NB4 (cell line): ENCODE data around the gene CHMP1A.

Experiments
- DNase-seq: peaks from one replicate; pipeline ENCODE4 v3.0.0; 2010; ENCODE audit warnings: low read depth
- H3K4me3 ChIP-seq: one replicate; pipeline ENCODE4 v1.5.1; 2011; ENCODE audit warnings: mild to moderate bottlenecking, low read depth, low read length, moderate library complexity
- MYC ChIP-seq: IDR thresholded peaks from 2 replicates; pipeline ENCODE4 v1.6.1; 2011; ENCODE audit warnings: low read depth, low read length
- POLR2A ChIP-seq: IDR thresholded peaks from 2 replicates; pipeline ENCODE4 v1.6.1; 2011; ENCODE audit warnings: mild to moderate bottlenecking; ENCODE audit not compliant: insufficient read length; ENCODE audit errors: extremely low read depth
- TF ChIP-seq, protein P1 (sequence below): IDR thresholded peaks from 2 replicates; pipeline ENCODE4 v1.6.1; 2011; ENCODE audit warnings: low read depth, low read length
- TF ChIP-seq, protein P2 (sequence below): IDR thresholded peaks from one replicate; pipeline ENCODE4 v1.5.1; 2012; ENCODE audit warnings: low read depth, low read length

Gene CHMP1A

DNA sequence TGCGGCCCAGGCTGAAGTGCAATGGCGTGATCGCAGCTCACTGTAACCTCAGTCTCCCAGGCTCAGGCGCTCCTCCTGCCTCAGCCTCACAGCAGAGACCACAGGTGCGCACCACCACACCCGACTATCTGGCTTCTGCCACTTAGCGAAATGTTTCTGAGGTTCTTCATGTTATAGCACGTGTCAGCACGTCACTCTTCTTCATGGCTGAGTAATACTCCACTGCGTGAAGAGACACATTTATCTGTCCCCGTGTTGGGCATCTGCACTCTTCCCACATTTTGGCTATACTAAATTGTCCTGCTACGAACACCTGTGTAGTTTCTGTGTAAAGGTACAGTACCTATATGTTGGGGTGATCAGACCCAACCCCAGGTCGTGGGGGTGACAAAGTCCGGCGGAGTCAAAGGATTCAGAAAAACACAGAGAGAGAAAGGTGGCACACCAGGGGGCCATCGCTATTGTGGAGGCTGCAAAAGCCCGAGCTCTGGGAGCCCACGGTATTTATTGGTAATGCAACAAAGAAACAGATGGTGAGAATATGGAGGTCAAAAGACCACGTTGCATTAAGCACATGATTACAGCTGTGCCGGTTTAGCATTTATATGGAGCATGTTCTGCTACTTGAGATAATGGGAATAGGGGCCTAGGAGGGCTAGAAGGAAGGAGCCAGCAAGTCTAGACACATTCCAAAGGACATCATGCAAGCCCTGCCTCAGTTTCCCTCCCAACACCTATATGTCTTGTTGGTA is 44.9 kb downstream of the CHMP1A start:
- TF ChIP-seq MYC, result no peak
- TF ChIP-seq, protein P1, sequence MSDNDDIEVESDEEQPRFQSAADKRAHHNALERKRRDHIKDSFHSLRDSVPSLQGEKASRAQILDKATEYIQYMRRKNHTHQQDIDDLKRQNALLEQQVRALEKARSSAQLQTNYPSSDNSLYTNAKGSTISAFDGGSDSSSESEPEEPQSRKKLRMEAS, result no peak
- TF ChIP-seq POLR2A, result no peak
- TF ChIP-seq, protein P2, sequence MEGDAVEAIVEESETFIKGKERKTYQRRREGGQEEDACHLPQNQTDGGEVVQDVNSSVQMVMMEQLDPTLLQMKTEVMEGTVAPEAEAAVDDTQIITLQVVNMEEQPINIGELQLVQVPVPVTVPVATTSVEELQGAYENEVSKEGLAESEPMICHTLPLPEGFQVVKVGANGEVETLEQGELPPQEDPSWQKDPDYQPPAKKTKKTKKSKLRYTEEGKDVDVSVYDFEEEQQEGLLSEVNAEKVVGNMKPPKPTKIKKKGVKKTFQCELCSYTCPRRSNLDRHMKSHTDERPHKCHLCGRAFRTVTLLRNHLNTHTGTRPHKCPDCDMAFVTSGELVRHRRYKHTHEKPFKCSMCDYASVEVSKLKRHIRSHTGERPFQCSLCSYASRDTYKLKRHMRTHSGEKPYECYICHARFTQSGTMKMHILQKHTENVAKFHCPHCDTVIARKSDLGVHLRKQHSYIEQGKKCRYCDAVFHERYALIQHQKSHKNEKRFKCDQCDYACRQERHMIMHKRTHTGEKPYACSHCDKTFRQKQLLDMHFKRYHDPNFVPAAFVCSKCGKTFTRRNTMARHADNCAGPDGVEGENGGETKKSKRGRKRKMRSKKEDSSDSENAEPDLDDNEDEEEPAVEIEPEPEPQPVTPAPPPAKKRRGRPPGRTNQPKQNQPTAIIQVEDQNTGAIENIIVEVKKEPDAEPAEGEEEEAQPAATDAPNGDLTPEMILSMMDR, result no peak
- H3K4me3 ChIP-seq, result no peak overlapping the region
- no peak for DNase-seq

DNA sequence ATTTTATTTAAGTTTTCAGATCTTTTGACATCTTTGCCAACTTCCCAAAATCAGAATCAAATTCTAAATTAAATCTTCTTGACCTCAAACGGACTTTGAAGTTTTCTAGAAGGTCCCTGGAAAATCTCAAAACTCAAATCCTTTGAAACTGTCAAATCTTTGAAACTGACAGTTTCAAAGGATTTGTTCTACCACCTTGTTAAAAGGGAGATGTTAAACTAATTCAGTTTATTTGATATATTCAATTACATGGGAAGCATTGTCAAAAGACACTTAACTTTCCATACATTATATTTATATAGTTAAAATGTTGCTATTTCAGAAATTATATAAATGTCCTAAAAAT is 47.4 kb downstream of the CHMP1A start:
- no peak for DNase-seq
- TF ChIP-seq POLR2A, result no peak
- TF ChIP-seq, protein P1, result no peak
- TF ChIP-seq, protein P2, result no peak
- no peak for TF ChIP-seq MYC
- H3K4me3 ChIP-seq, result no peak overlapping the region

DNA sequence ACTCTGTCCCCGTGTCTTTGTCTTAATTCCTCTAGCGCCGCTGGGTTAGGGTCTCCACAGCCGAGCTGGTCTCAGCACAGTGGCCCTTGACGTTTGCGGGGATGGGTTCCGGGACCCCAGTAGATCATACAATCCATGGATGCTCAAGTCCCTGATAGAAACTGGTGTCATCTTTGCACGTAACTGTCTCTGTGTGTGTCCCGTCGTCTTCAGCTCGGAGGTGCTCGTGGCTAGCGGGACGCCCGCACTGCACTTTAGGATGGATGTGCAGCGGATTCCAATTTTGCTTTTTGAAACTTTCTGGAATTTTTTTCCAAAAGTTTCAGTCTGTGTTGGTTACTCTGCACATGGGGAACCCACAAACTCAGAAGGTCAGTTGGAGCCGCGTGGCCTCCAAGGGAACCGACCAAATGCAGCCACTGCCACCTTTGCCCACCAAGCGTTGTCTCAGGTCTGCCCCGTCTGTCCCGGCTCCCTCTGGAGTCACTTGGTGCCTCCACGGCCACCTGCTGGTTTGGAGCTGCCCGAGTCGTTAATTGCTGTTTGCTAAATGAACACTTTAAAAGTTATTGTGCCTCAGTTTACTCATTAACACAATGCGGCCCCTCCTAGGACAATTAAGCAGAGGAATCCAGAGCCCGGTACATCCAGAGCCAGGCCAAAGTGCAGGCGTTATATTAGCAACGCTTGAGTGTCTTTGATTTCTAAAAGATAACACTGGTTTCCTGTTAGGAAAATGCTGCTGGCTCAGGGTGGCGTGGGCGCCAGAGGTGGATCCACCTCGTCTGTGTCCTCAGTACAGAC is 49.4 kb downstream of the CHMP1A start:
- TF ChIP-seq POLR2A, result no peak
- TF ChIP-seq, protein P2, result no peak
- no peak for TF ChIP-seq MYC
- no peak for DNase-seq
- H3K4me3 ChIP-seq, result no peak overlapping the region

DNA sequence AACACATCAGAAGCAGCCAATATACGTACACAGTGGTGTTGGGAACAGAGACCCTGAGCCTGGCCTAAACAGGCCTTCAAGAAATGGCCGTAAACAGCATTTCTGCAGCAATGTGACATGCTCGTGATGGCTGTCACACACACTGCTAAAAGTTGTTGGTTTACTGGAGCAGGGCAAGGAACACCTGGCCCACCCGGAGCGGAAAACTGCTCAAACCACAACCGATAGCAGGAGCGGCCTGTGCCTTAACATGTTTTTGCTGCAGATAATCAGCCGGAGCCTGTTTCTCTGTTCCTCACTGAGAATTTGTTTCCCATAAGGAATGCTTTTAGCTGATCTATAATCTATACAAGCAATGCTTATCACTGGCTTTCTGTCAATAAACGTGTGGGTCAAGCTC is 50.1 kb downstream of the CHMP1A start:
- DNase-seq, result no peak
- TF ChIP-seq, protein P1, result no peak
- no peak for TF ChIP-seq POLR2A
- TF ChIP-seq, protein P2, result no peak
- no peak for TF ChIP-seq MYC
- H3K4me3 ChIP-seq, result no peak overlapping the region

DNA sequence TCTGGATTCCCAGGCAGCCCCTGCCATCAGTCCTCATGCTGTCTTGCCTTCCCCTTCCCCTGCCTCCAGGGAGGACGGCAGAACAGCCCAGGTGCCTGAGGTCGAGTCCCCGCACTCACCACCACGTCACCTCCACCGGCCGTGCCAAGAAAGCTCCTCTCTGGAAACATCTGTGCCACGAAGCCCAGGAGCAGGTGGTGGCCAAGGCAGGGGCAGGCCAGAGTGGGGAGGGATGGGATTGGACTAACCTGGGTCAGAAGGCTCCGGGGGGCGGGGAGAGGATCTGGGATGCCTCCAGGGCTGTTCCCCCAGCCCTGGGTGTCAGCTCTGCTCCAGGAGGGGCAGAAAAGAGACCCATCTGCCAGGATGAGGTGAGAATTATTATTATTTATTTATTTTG is 51.5 kb downstream of the CHMP1A start:
- no peak overlapping the region for H3K4me3 ChIP-seq
- TF ChIP-seq MYC, result no peak
- no peak for DNase-seq

DNA sequence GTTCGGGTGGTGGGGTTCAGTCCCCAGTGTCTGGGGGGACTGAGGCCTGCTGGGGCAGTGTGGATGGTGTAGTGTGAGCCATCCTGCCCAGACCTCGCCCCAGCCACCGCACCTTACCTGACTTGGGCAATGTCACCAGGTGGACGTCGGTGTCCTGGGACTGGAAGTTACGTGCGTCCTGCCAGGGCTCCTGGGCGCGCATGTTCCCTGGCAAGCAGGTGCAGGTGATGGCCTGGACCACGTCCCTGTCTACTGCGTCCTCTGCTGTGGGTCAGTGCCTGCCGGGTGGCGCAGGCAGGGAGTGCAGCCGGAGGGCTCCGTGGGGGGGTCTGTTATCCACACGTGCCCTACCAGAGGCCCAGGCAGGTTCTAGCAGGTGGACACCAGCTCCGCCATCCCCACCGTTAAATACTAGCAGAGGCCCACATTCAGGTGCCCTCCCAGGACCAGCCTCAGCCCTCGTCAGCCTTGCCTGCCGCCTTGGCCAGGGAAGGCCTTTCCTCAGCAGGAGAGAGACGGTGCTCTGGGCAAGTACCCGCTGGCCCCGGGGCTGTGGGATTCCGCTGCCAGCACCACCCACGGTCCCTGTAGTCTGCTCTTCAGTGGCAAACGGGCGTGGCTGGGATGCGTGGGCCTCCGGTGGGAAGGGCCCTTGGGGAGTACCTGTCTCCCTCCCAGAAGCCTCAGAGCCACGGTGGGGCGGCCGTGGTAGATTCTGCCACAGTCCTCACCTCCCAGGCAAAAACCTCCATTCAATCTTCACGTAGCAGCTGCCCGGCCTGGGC is 52.1 kb downstream of the CHMP1A start:
- no peak overlapping the region for H3K4me3 ChIP-seq
- TF ChIP-seq, protein P1, result no peak
- TF ChIP-seq, protein P2, result no peak
- TF ChIP-seq MYC (no peak), POLR2A (no peak)

More for the DNA sequence above, 52.1 kb downstream of the CHMP1A start:
- no peak for DNase-seq
